ENCODE results near the gene MAP1LC3B. TPM values are rescaled to one million over a fixed set of nuclear protein-coding genes. Genes with fewer than 3 reads are reported as not detected.

Gene MAP1LC3B
- total RNA-seq, 1 donor from 2014 or later, result 39.1 TPM

DNA sequence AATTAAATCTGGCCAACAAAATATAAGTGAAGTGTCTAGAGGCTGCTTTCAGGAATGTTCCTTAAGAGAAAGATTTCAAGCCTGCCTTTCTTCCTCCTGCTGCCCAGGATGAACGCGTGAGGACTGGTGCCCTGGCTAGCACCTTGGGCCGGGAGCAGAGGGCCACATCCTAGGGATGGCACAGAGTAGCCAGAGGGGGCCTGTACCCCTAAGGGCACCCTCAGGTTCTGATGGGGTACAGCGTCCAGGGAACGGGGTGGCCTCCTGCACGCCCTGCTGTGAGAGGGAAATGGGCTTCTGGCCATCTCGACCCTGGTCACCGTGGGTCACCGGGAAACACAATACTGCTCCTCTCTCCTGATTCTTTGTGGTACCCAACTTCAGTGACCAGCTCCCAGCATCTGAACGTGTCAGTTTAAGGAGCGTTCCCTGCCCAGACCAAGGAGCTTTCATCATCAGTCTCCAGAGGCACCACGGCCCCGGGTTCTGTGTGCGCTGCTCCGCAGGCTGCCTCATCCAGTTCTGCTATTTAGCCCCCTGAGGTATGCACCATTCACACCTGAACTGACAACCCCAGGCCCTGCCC lies 40.3 kb downstream of the MAP1LC3B start:
- Histone ChIP-seq H3K27ac (no peak overlapping the region), H3K4me2 (no peak overlapping the region), H4K20me1 (ENCODE audit: low read depth) (peaks cover 15% of the 10 kb centered on the region), H3K79me2 (ENCODE audit: low read depth) (peaks cover 12% of the 10 kb centered on the region), H3K9ac (no peak overlapping the region), H3K27me3 (no peaks in the 10 kb centered on the region), H2AFZ (replicated peaks) (no peak overlapping the region), H3F3A (ENCODE audit: low read depth) (no peaks in the 10 kb centered on the region), H3K4me3 (no peak overlapping the region), H3K4me1 (peaks cover under 1% of the 10 kb centered on the region), H3K9me3 (ENCODE audit: low read depth) (no peaks in the 10 kb centered on the region), H3K36me3 (no peaks in the 10 kb centered on the region)
- TF ChIP-seq CTCF (IDR thresholded peaks at IDR 0.05), result no peak
- TF ChIP-seq EZH2 (IDR thresholded peaks at IDR 0.05), result no peak
- TF ChIP-seq EZH2phosphoT487 (IDR thresholded peaks at IDR 0.05), result no peak
- Mint-ChIP-seq H3K9me3 (no peaks in the 10 kb centered on the region), H3K27me3 (ENCODE audit: insufficient read depth, low read depth) (peaks cover 2% of the 10 kb centered on the region), H3K4me3 (no peak overlapping the region), H3K4me1 (peaks cover 20% of the 10 kb centered on the region), H3K27ac (peak overlapping the region; percentile 14), H3K36me3 (peaks cover 2% of the 10 kb centered on the region)
- DNase-seq (ENCODE audit: low spot score), result no peak

DNA sequence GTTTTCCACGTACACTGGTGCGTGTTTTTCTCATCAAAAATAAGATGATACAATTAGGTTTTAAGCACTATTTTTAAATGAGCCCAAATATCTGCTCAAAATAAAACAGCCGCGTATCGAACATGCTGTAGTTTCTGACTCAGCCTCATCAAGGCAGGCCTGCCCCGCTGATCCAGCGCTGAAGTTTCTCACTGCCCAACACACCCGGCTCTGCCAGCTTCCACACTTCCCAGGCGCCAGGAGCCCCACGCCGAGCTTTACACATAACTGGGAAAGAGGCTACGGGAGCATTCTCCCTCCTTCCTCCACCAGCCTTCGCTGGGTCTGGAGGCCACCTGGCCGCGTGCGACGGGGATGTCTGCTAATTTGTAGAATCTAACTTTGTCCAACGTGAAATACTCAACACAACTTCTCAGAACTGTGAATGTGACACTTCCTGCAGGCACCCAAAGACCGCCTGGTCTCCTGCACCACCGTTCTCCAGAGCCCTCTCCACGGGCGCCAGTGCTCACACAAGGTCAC lies 42.1 kb downstream of the MAP1LC3B start:
- no peak for DNase-seq (ENCODE audit: low spot score)
- Mint-ChIP-seq H3K4me3 (no peak overlapping the region), H3K27me3 (ENCODE audit: insufficient read depth, low read depth) (peaks cover 2% of the 10 kb centered on the region), H3K9me3 (no peaks in the 10 kb centered on the region), H3K27ac (no peak overlapping the region), H3K4me1 (peaks cover 13% of the 10 kb centered on the region), H3K36me3 (peaks cover 2% of the 10 kb centered on the region)
- TF ChIP-seq EZH2 (IDR thresholded peaks at IDR 0.05), result no peak
- TF ChIP-seq EZH2phosphoT487 (IDR thresholded peaks at IDR 0.05), result no peak
- no peak for TF ChIP-seq CTCF (IDR thresholded peaks at IDR 0.05)
- Histone ChIP-seq H3K9me3 (ENCODE audit: low read depth) (no peaks in the 10 kb centered on the region), H3K4me3 (no peak overlapping the region), H2AFZ (replicated peaks) (no peak overlapping the region), H3F3A (ENCODE audit: low read depth) (no peaks in the 10 kb centered on the region), H3K9ac (no peak overlapping the region), H3K27ac (no peak overlapping the region), H3K4me1 (no peaks in the 10 kb centered on the region), H3K27me3 (no peaks in the 10 kb centered on the region), H4K20me1 (ENCODE audit: low read depth) (peaks cover 8% of the 10 kb centered on the region), H3K36me3 (no peaks in the 10 kb centered on the region), H3K79me2 (ENCODE audit: low read depth) (peaks cover 12% of the 10 kb centered on the region), H3K4me2 (no peak overlapping the region)

DNA sequence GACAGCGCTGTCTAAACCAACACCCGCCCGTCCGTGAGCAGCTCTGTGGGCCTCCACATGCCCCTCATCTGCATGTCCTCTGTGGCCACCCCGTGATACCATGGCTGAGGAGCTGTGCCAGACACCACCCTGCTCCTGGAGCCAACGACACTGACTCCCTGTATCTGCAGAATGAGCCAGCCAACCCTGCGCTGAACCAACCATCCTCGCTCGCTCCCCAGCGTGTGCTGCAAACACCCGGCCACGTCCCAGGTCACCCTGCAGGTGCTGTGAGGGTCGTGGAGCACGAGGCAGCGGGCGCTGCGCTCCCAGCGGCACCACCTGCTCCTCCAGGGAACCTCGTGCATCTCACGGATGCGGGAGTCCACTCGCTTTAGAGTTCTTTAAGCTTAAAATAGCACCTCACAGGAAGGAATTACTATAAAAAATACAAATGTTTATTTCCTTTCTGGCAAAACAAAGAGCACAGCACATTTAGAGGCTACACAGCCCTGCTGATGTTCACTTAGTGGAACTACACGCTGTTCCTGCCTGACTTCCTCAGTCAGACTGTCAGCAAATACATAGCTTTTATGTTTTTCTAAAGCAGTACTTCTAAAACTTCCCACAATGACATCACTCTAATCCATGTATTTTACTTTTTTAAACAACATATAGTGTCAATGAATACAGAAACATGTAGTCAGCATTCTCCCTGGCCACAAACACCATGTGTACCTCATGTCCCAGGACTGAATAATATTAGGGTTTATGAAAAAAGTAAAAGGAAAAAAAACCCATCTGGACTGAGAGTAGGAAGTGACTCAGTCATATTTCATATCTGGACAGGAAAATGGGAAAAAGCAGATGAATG lies 43.5 kb downstream of the MAP1LC3B start:
- Mint-ChIP-seq H3K27me3 (ENCODE audit: insufficient read depth, low read depth) (peaks cover 2% of the 10 kb centered on the region), H3K9me3 (no peaks in the 10 kb centered on the region), H3K27ac (no peak overlapping the region), H3K36me3 (peaks cover 1% of the 10 kb centered on the region), H3K4me3 (no peak overlapping the region), H3K4me1 (peaks cover 13% of the 10 kb centered on the region)
- DNase-seq (ENCODE audit: low spot score), result no peak
- Histone ChIP-seq H3K36me3 (no peaks in the 10 kb centered on the region), H3F3A (ENCODE audit: low read depth) (no peaks in the 10 kb centered on the region), H3K4me2 (no peak overlapping the region), H3K4me1 (no peaks in the 10 kb centered on the region), H3K4me3 (no peak overlapping the region), H3K79me2 (ENCODE audit: low read depth) (peaks cover 12% of the 10 kb centered on the region), H2AFZ (replicated peaks) (no peak overlapping the region), H3K27me3 (no peaks in the 10 kb centered on the region), H3K9ac (no peak overlapping the region), H3K27ac (no peak overlapping the region), H4K20me1 (ENCODE audit: low read depth) (peaks cover 8% of the 10 kb centered on the region), H3K9me3 (ENCODE audit: low read depth) (no peaks in the 10 kb centered on the region)
- TF ChIP-seq EZH2phosphoT487 (IDR thresholded peaks at IDR 0.05) (no peak), EZH2 (IDR thresholded peaks at IDR 0.05) (no peak), CTCF (IDR thresholded peaks at IDR 0.05) (no peak)
